GM23338 (cell line): ENCODE data around the gene USP2. TPM values are rescaled to one million over a fixed set of nuclear protein-coding genes. Genes with fewer than 3 reads are reported as not detected.

Source experiments
- CREB1 ChIP-seq: fragments of 250-450 bp; sonication (Bioruptor Pico); IDR thresholded peaks from 2 replicates; pipeline ENCODE4 v1.5.0; 2020; ENCODE audit warnings: low read depth, mild to moderate bottlenecking, moderate library complexity
- ETS1 ChIP-seq: IDR thresholded peaks from 2 replicates; pipeline ENCODE4 v1.6.1; 2016; ENCODE audit warnings: antibody characterized with exemption
- EZH2 ChIP-seq: fragments of 200-600 bp; sonication (generic); IDR thresholded peaks from one replicate; pipeline ENCODE4 v1.8.0; 2017; ENCODE audit warnings: antibody characterized with exemption, mild to moderate bottlenecking, low read depth; ENCODE audit not compliant: unreplicated experiment
- EZH2phosphoT487 ChIP-seq: fragments of 200-600 bp; sonication (generic); IDR thresholded peaks from one replicate; pipeline ENCODE4 v1.8.1; 2018; ENCODE audit warnings: antibody characterized with exemption; ENCODE audit not compliant: unreplicated experiment
- NANOG ChIP-seq: IDR thresholded peaks from 2 replicates; pipeline ENCODE4 v1.6.1; 2016; ENCODE audit warnings: antibody characterized with exemption, borderline replicate concordance
- ZNF114 ChIP-seq: fragments of 250-450 bp; sonication (Bioruptor Pico); IDR thresholded peaks from 2 replicates; pipeline ENCODE4 v1.5.0; 2020; ENCODE audit warnings: mild to moderate bottlenecking, moderate library complexity
- ZNF331 ChIP-seq: fragments of 250-450 bp; sonication (Bioruptor Pico); IDR thresholded peaks from 2 replicates; pipeline ENCODE4 v1.5.0; 2020; ENCODE audit warnings: low read depth, mild to moderate bottlenecking, moderate library complexity
- ZNF462 ChIP-seq: fragments of 250-450 bp; sonication (Bioruptor Pico); IDR thresholded peaks from 2 replicates; pipeline ENCODE4 v1.5.0; 2020; ENCODE audit warnings: mild to moderate bottlenecking, moderate library complexity
- polyA plus RNA-seq: library from polyadenylated mRNA; unstranded; fragments of >200 nt; fragmentation: Nextera tagmentation; extraction: Ambion mirVana; gene quantifications from 2 replicates; pipeline ENCODE4 v1.2.1, GENCODE V29; 2016
- total RNA-seq: library from RNA; depleted of rRNA; stranded (reverse); fragments of >200 nt; shearing (Covaris generic); gene quantifications from 2 replicates; pipeline ENCODE4 v1.2.3, GENCODE V29; 2014

The USP2 gene
- total and polyA plus RNA-seq, 2 experiments from 2014 or later, result 4.9 to 5.0 TPM

GRCh38 chr11:119355091-119355843 lies 26.2 kb downstream of the USP2 start (continued):
- TF ChIP-seq ZNF462 (CRISPR knock-in tag), result no peak
- no peak for TF ChIP-seq ETS1
- TF ChIP-seq EZH2, result no peak
- TF ChIP-seq ZNF331 (CRISPR knock-in tag), result no peak
- TF ChIP-seq CREB1 (CRISPR knock-in tag), result no peak
- TF ChIP-seq EZH2phosphoT487, result no peak
- no peak for TF ChIP-seq ZNF114 (CRISPR knock-in tag)
- no peak for TF ChIP-seq NANOG
